Measurements from ENCODE around the gene TCP1. TPM values are rescaled to one million over a fixed set of nuclear protein-coding genes. Genes with fewer than 3 reads are reported as not detected.
"Not testable (repeated sequence)": the region's sequence is repeated elsewhere in the genome, so short reads cannot be mapped to it uniquely, and the experiment has no call there.

The TCP1 gene
- total RNA-seq, 1 donor from 2014 or later: 336 TPM

GRCh38 chr6:159732550-159732949 is 56.9 kb downstream of the TCP1 start:
- DNase-seq: not testable (repeated sequence)

DNA sequence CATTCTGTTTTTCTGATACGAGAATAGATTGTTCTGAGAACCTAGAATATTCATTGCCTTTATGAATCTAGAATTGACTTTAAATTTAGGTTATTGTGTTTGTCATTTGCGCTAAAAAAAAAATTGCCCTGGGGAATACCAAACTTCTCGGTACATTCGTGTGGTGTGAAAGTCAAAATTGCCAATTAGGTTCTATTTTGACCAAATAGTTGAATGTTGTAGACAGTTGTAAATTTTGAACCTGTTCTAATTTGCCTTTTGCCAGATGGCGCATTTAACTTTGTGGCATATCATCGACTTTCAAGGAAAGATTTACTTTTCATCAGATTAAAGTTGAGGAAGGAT is 59.1 kb downstream of the TCP1 start:
- no peak for DNase-seq

GRCh38 chr6:159729598-159730331 is 59.6 kb downstream of the TCP1 start:
- no peak for DNase-seq

DNA sequence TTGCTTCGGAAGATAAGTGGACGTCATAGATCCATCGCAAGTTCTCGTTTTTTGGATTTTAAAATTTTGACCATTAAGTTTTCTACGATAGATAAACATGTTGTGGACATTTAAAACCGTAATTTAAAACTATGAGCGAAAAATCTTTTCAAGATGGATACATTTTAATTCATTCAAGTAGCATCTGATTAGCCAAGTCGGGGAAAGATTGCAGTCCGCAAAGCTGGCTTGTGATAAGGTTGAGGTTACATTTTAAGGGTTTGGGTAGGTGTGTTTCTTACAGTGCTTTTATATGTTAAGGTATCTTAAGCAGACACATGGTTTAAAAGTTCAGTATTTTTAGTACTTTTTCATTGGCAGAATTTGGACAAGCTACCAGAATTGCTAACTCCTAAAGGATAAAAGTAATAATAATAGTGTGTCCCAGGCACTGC is 60.9 kb downstream of the TCP1 start:
- DNase-seq: no peak

Small RNA genes within 50 kb of the gene (small RNA-seq; reads per million reads assigned to genes)
- gene SNORA20 (50.8 reads per million, percentile 95 among the genes with 10 or more reads in this experiment), gene SNORA29 (not detected)

Other genes starting within 250 kb of the TCP1 start
- 75.2 TPM for gene SOD2, start 96.4 kb downstream of the TCP1 start, total RNA-seq
- gene WTAP, start 62.1 kb downstream of the TCP1 start, total RNA-seq: 147 TPM
- 69.9 TPM for gene ACAT2, start 27.6 kb downstream of the TCP1 start, total RNA-seq
- gene MRPL18, start 865 bp upstream of the TCP1 start, total RNA-seq: 44.5 TPM
- gene PNLDC1, start 10.7 kb upstream of the TCP1 start, total RNA-seq: not detected
- not detected for gene MAS1, start 101.4 kb upstream of the TCP1 start, total RNA-seq
- gene IGF2R, start 179.5 kb upstream of the TCP1 start, total RNA-seq: 36.7 TPM

All from occipital lobe (tissue), 3 donors.